Loucy (cell line): ENCODE results near the gene HSF5.
"Not testable (repeated sequence)": the region's sequence is repeated elsewhere in the genome, so short reads cannot be mapped to it uniquely, and the experiment has no call there.

Experiments used
- CTCF ChIP-seq: fragments of 200-600 bp; sonication (generic); conservative IDR thresholded peaks from 2 replicates; pipeline ENCODE4 v1.5.1; 2014; ENCODE audit warnings: mild to moderate bottlenecking, antibody characterized with exemption, low read length
- EZH2phosphoT487 ChIP-seq: fragments of 200-600 bp; IDR thresholded peaks from 2 replicates; pipeline ENCODE4 v1.6.1; 2018; ENCODE audit warnings: antibody characterized with exemption, mild to moderate bottlenecking, moderate library complexity, borderline replicate concordance

GRCh38 chr17:58503134-58503533, 14.9 kb upstream of the HSF5 start:
- TF ChIP-seq CTCF, EZH2phosphoT487: not testable (repeated sequence)
